Measurements from ENCODE around the gene MKRN2OS.

The MKRN2OS gene

GRCh38 chr3:12578742-12579141, 33.4 kb upstream of the MKRN2OS start:
- Histone ChIP-seq H3K4me1 (ENCODE audit: insufficient read depth, low read length) (no peaks in the 10 kb centered on the region), H3K9me3 (ENCODE audit: control insufficient read depth, insufficient read depth, low read length) (no peaks in the 10 kb centered on the region), H3K9ac (ENCODE audit: low read depth, low read length) (no peak overlapping the region), H3K36me3 (ENCODE audit: insufficient read depth, low read length) (peaks cover 33% of the 10 kb centered on the region)

- no peaks in the 10 kb centered on the region for H3K9me3 ChIP-seq (ENCODE audit: control insufficient read depth, insufficient read depth, low read length)
- H3K4me1 ChIP-seq (ENCODE audit: insufficient read depth, low read length): no peaks in the 10 kb centered on the region
- H3K36me3 ChIP-seq (ENCODE audit: insufficient read depth, low read length): peaks cover 32% of the 10 kb centered on the region
These were observed 32.1 kb upstream of the MKRN2OS start for GRCh38 chr3:12577379-12577778.

GRCh38 chr3:12574661-12575060, 29.4 kb upstream of the MKRN2OS start:
- H3K9ac ChIP-seq (ENCODE audit: low read depth, low read length): no peak overlapping the region
- H3K9me3 ChIP-seq (ENCODE audit: control insufficient read depth, insufficient read depth, low read length): no peaks in the 10 kb centered on the region
- H3K36me3 ChIP-seq (ENCODE audit: insufficient read depth, low read length): peaks cover 29% of the 10 kb centered on the region
- H3K4me1 ChIP-seq (ENCODE audit: insufficient read depth, low read length): peaks cover 11% of the 10 kb centered on the region; the same call in 1 of the 2 replicates

More at GRCh38 chr3:12577379-12577778, 32.1 kb upstream of the MKRN2OS start:
- no peak overlapping the region for H3K9ac ChIP-seq (ENCODE audit: low read depth, low read length)

- H3K4me1 ChIP-seq (ENCODE audit: insufficient read depth, low read length): peaks cover 11% of the 10 kb centered on the region; the same call in 1 of the 2 replicates
- no peak overlapping the region for H3K9ac ChIP-seq (ENCODE audit: low read depth, low read length)
- H3K9me3 ChIP-seq (ENCODE audit: control insufficient read depth, insufficient read depth, low read length): no peaks in the 10 kb centered on the region
- peaks cover 29% of the 10 kb centered on the region for H3K36me3 ChIP-seq (ENCODE audit: insufficient read depth, low read length)
These were observed 28.8 kb upstream of the MKRN2OS start for GRCh38 chr3:12574131-12574530.

GRCh38 chr3:12571986-12572385, 26.7 kb upstream of the MKRN2OS start:
- Histone ChIP-seq H3K9me3 (ENCODE audit: control insufficient read depth, insufficient read depth, low read length) (no peaks in the 10 kb centered on the region), H3K36me3 (ENCODE audit: insufficient read depth, low read length) (peaks cover 29% of the 10 kb centered on the region), H3K9ac (ENCODE audit: low read depth, low read length) (no peak overlapping the region), H3K4me1 (ENCODE audit: insufficient read depth, low read length) (peaks cover 11% of the 10 kb centered on the region; the same call in 1 of the 2 replicates)

GRCh38 chr3:12569836-12570235, 24.5 kb upstream of the MKRN2OS start:
- Histone ChIP-seq H3K4me1 (ENCODE audit: insufficient read depth, low read length) (peaks cover 13% of the 10 kb centered on the region; the same call in 1 of the 2 replicates), H3K9ac (ENCODE audit: low read depth, low read length) (no peak overlapping the region), H3K9me3 (ENCODE audit: control insufficient read depth, insufficient read depth, low read length) (no peaks in the 10 kb centered on the region), H3K36me3 (ENCODE audit: insufficient read depth, low read length) (peaks cover 15% of the 10 kb centered on the region)

- Histone ChIP-seq H3K9me3 (ENCODE audit: control insufficient read depth, insufficient read depth, low read length) (no peaks in the 10 kb centered on the region), H3K9ac (ENCODE audit: low read depth, low read length) (no peak overlapping the region), H3K4me1 (ENCODE audit: insufficient read depth, low read length) (peaks cover 13% of the 10 kb centered on the region; the same call in 1 of the 2 replicates), H3K36me3 (ENCODE audit: insufficient read depth, low read length) (peaks cover 11% of the 10 kb centered on the region)
These were observed 23.4 kb upstream of the MKRN2OS start for GRCh38 chr3:12568747-12569146.

- no peak overlapping the region for H3K9ac ChIP-seq (ENCODE audit: low read depth, low read length)
- peaks cover 3% of the 10 kb centered on the region; the same call in 1 of the 2 replicates for H3K36me3 ChIP-seq (ENCODE audit: insufficient read depth, low read length)
- peaks cover 19% of the 10 kb centered on the region for H3K4me1 ChIP-seq (ENCODE audit: insufficient read depth, low read length)
- H3K9me3 ChIP-seq (ENCODE audit: control insufficient read depth, insufficient read depth, low read length): no peaks in the 10 kb centered on the region
These were observed 21.7 kb upstream of the MKRN2OS start for GRCh38 chr3:12566976-12567375.

GRCh38 chr3:12562451-12562850, 17.2 kb upstream of the MKRN2OS start:
- Histone ChIP-seq H3K9me3 (ENCODE audit: control insufficient read depth, insufficient read depth, low read length) (no peaks in the 10 kb centered on the region), H3K36me3 (ENCODE audit: insufficient read depth, low read length) (no peaks in the 10 kb centered on the region)

GRCh38 chr3:12561397-12561796, 16.1 kb upstream of the MKRN2OS start:
- H3K36me3 ChIP-seq (ENCODE audit: insufficient read depth, low read length): no peaks in the 10 kb centered on the region
- peaks cover 36% of the 10 kb centered on the region for H3K4me1 ChIP-seq (ENCODE audit: insufficient read depth, low read length)
- no peaks in the 10 kb centered on the region for H3K9me3 ChIP-seq (ENCODE audit: control insufficient read depth, insufficient read depth, low read length)
- no peak overlapping the region for H3K9ac ChIP-seq (ENCODE audit: low read depth, low read length)

More at GRCh38 chr3:12562451-12562850, 17.2 kb upstream of the MKRN2OS start:
- Histone ChIP-seq H3K4me1 (ENCODE audit: insufficient read depth, low read length) (peaks cover 36% of the 10 kb centered on the region), H3K9ac (ENCODE audit: low read depth, low read length) (no peak overlapping the region)

GRCh38 chr3:12560505-12561190, 15.3 kb upstream of the MKRN2OS start:
- Histone ChIP-seq H3K9me3 (ENCODE audit: control insufficient read depth, insufficient read depth, low read length) (no peaks in the 10 kb centered on the region), H3K9ac (ENCODE audit: low read depth, low read length) (no peak overlapping the region), H3K4me1 (ENCODE audit: insufficient read depth, low read length) (peaks cover 36% of the 10 kb centered on the region), H3K36me3 (ENCODE audit: insufficient read depth, low read length) (no peaks in the 10 kb centered on the region)

GRCh38 chr3:12559520-12559919, 14.2 kb upstream of the MKRN2OS start:
- no peaks in the 10 kb centered on the region for H3K36me3 ChIP-seq (ENCODE audit: insufficient read depth, low read length)
- no peak overlapping the region for H3K9ac ChIP-seq (ENCODE audit: low read depth, low read length)
- H3K4me1 ChIP-seq (ENCODE audit: insufficient read depth, low read length): peaks cover 33% of the 10 kb centered on the region
- no peaks in the 10 kb centered on the region for H3K9me3 ChIP-seq (ENCODE audit: control insufficient read depth, insufficient read depth, low read length)

GRCh38 chr3:12558706-12559105, 13.4 kb upstream of the MKRN2OS start:
- H3K9me3 ChIP-seq (ENCODE audit: control insufficient read depth, insufficient read depth, low read length): no peaks in the 10 kb centered on the region
- no peaks in the 10 kb centered on the region for H3K36me3 ChIP-seq (ENCODE audit: insufficient read depth, low read length)
- peaks cover 33% of the 10 kb centered on the region for H3K4me1 ChIP-seq (ENCODE audit: insufficient read depth, low read length)
- H3K9ac ChIP-seq (ENCODE audit: low read depth, low read length): no peak overlapping the region

- Histone ChIP-seq H3K4me1 (ENCODE audit: insufficient read depth, low read length) (peaks cover 29% of the 10 kb centered on the region), H3K36me3 (ENCODE audit: insufficient read depth, low read length) (no peaks in the 10 kb centered on the region), H3K9ac (ENCODE audit: low read depth, low read length) (peak overlapping the region; percentile 82), H3K9me3 (ENCODE audit: control insufficient read depth, insufficient read depth, low read length) (no peaks in the 10 kb centered on the region)
These were observed 12.3 kb upstream of the MKRN2OS start for GRCh38 chr3:12557473-12558100.

Data from ES-I3 (cell line).